ENCODE measurements around the gene HIF3A.
"Not testable (repeated sequence)": the region's sequence is repeated elsewhere in the genome, so short reads cannot be mapped to it uniquely, and the experiment has no call there.

The HIF3A gene

DNA sequence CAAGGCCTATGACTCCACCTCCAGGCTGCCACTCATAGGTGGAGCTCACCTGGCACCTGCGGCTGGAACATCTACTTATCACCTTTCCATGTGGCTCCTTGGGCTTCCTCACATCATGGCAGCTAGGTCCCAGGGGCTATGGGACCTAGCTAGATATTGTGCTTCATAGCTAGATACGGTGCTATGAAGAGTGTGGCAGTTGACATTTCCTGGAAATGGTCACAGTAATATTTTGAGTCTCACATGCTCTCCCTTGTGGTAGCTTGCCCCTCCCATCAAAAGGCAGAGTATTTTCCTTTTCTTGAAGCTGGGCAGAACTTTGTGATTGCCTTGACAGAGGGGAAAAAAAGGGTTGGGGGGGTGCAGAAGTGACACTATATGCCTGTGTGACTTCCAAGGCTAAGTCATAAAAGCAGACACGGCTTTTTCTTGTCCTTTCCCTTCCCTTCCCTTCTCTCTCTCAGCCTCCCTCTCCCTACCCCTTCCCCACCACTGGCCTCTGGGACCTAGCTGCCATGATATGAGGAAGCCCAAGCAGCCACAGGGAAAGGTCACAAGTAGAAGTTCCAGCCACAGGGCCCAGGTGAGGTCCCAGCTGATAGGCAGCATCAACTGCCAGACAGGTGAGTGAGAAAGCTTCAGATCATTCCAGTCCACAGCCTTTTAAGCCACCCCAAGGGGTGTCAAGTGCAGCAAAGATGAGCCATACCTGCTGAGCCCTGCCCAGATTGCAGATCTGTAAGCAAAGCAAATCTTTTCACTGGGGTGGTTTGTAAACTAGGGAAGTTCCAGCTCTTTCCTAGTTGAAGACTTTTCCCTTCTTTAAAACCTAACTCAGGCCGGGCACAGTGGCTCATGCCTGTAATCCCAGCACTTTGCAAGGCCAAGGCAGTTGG is 6.9 kb upstream of the HIF3A start:
- Histone ChIP-seq H3K4me3 (no peak overlapping the region), H3K27ac (peak overlapping the region in 1 of 21 experiments; percentile 61)

DNA sequence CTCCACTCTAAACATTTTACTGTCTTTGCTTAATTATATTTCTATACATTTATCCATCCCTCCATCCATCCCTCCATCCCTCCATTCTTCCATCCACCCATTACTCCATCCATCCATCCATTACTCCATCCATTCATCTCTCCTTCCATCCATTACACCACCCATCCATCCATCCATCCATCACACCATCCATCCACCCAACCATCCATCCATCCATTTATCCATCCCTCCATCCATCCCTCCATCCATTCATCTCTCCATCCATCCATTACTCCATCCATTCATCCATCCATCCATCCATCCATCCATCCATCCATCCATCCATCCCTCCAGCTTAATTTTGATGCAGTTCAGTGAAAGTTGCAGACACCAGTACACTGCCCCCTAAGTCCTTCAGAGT is 5.0 kb upstream of the HIF3A start:
- Histone ChIP-seq H3K27ac (no peak overlapping the region), H3K4me3 (no peak overlapping the region)

DNA sequence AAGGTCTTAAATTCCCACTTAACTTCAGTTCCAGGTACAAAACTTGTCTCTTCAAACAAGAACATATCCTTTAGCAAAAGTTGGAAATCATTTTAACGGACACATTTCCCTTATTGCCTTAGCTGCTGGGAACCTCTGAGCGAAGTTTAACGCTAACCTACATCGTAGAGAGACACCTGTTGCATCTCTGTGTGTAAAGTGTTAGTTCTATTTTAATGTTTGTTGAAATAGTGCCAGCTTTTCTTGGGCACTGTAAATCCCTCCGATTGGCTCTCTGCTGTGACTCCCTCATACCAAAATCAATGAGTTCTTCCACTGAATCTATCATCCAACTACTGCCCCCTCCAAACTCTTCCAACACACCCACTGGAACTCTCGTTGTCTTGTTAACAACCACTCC is 2.3 kb upstream of the HIF3A start:
- Histone ChIP-seq H3K27ac (no peak overlapping the region), H3K4me3 (no peak overlapping the region)

DNA sequence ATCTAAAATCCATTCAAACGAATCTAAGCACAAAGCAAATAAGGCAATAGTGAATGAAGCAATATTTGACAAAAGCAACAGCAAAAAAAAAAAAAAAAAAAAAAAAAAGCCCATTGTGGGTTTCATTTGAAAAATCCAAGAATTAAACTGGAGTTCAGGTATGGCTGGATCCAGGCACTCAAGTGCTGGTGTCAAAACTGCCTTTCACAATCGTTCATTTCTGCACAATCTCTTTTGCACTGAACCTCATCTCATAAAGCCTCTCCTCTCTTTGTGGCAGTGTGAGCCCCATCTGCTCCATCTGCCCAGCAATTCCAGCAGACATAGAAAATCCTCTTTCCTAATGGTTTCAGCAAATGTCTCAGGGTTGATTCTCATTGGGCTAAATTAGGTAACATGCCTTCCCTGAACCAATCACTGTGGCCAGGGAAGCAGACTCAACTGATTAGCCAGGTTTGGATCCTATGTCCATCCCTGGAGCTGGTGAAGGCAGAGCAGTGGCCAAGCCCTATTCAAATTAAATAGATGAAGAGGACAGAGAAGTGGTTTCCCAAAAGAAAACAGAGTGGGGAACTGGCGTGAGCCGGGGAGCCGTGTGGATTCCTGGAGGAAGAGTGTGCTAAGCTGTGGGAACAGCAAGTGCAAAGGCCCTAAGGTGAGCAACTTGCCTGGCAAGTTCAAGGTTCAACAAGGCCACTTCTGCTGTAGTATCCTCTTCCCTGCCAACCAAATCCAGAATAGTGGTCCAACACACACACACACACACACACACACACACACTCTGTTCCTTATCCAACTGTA is 1.2 kb upstream of the HIF3A start:
- no peak overlapping the region for H3K4me3 ChIP-seq
- no peak overlapping the region for H3K27ac ChIP-seq

DNA sequence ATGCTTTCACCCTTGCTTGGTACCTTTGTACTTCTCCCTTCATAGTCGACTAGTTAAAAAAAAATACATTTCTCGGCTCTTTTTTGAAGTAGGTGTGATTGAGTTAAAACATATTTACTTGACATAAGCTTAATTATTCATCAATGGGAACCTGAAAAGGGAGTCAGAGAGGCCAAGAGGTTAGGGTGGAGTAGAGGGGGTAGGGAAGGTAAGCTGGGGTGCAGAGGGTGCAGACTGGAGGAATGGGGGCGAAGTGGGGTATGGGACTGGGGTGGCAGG is 701 bp upstream of the HIF3A start:
- H3K27ac ChIP-seq = no peak overlapping the region
- no peak overlapping the region for H3K4me3 ChIP-seq

DNA sequence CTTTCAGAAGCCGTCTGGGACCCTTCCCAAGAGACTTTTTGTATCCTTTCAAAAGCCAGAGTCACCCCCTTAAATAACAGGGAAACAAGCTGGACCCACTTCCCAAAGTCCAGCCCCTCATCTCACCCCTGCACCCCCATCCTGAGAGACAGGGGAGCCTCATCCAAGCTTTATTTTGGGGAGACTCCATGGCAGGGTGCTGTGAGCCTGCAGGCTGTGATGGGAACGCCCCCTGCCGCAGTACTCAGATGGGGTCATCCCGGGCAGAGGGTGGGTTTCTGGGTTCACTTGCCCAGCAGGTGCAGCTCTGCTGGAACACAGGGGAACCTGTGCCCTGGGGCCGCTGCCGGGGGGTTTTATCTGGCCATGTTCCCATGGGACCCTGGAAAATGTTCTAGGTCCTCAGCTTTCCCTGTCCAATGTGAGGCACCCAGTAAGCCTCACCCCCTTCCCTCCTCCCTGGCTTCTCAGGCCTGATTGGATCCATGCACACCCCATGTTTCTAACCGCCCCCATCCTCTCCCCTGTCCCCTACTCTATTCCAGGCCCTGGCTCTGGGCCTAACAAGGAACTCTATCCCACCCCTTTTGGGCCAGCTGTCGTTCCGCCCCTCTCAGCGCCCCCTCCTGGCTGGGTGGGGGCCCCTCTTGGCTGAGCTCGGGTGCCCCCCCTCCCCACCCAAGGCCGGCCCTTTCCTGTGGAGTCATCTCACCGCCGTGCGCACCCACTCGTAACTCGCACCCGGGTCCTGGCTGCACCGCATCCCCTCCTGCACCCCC is 1.0 kb downstream of the HIF3A start:
- Histone ChIP-seq H3K27ac (peak overlapping the region in 4 of 21 experiments; percentile 15 to 71 (median 44)), H3K4me3 (peak overlapping the region in 1 of 7 experiments; percentile 32)

DNA sequence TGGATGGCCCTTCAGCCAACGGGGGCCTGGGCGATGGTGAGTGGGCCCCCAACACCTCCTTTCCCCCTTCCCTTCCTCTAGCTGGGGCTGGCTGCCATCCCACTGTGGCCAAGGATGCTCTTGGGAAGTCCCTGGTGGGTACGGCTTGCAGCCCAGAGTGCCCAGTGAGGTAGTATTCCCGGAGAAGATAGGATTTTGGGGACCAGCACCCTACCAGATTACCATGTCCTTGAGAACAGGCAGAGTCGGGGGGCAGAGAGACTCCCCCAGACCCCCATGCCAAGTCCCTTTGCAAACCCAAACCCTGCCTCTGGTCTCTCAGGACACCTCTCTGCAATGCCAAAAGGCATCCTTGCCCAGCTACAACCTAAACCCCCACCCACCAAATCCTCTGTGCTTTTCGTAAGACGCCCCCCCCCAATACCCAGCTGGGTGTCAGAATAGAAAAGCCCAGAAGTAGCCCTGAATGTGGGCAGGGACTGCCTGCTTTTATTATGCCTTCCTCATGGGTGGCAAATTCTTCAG is 1.7 kb downstream of the HIF3A start:
- peak overlapping the region in 6 of 21 experiments; percentile 15 to 71 (median 39) for H3K27ac ChIP-seq
- H3K4me3 ChIP-seq = peak overlapping the region in 1 of 7 experiments; percentile 32

DNA sequence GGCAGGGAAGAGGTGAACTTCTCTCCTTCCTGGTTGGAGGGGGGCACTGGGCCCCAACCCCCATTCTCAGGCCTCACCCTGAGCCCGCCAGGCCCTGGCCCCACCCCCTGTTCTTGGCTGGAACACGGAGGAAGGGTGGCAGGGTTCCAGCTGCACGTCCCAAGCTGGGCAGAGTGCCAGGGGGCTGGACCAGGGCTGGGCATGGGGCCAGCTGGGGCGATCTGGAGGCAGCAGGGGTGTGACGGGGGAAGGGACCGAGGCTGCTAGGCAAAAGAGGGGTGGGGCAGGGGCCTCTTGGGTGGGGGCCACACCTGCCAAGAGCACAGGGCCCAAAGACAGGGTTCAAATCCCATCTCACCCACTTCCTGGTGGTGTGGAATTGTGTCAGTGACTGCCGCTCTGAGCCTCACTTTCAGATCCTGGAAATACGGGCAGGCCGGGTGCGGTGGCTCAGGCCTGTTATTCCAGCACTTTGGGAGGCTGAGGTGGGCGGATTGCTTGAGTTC is 2.2 kb downstream of the HIF3A start:
- Histone ChIP-seq H3K4me3 (peak overlapping the region in 1 of 7 experiments; percentile 32), H3K27ac (peak overlapping the region in 7 of 21 experiments; percentile 32 to 71 (median 40))

DNA sequence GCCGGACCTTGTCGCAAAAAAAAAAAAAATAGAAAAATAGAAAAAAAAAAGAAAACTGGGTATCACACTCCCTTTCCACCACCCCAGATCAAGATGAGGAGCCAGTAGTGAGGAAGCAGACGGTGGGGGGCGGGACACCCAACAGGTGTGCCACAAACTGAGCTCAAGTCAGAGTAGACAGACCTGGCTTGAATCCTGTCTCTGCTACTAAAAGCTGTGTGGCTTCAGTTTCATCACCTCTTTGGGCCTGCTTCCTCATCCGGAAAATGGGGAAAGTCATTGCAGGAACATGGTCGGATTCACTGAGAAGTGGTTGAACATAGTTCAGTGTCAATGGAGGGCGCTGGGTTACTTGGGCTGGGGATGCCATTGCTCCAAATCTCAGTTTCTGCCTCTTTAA is 2.9 kb downstream of the HIF3A start:
- Histone ChIP-seq H3K27ac (peak overlapping the region in 3 of 21 experiments; percentile 37 to 71 (median 58)), H3K4me3 (peak overlapping the region in 1 of 7 experiments; percentile 32)

DNA sequence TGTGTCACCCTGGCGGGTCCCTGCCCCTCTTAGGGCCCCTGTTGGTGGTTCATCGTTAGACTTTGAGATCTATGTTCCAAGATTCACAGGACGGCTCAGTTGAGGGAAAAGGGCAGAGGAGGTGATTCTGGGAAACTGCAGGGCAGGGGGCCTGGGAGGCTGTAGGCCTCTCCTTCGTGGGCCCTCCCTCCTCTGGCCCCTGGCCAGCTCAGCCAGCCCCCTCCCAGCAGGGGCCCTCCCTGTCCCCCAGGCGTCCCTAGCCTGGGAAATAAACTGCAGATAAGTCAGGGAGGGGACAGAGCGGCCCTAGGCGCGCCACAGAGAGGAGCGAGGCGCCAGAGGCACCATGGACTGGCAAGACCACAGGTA is 6.5 kb downstream of the HIF3A start:
- Histone ChIP-seq H3K27ac (peak overlapping the region in 5 of 21 experiments; percentile 4 to 56 (median 21)), H3K4me3 (no peak overlapping the region)

DNA sequence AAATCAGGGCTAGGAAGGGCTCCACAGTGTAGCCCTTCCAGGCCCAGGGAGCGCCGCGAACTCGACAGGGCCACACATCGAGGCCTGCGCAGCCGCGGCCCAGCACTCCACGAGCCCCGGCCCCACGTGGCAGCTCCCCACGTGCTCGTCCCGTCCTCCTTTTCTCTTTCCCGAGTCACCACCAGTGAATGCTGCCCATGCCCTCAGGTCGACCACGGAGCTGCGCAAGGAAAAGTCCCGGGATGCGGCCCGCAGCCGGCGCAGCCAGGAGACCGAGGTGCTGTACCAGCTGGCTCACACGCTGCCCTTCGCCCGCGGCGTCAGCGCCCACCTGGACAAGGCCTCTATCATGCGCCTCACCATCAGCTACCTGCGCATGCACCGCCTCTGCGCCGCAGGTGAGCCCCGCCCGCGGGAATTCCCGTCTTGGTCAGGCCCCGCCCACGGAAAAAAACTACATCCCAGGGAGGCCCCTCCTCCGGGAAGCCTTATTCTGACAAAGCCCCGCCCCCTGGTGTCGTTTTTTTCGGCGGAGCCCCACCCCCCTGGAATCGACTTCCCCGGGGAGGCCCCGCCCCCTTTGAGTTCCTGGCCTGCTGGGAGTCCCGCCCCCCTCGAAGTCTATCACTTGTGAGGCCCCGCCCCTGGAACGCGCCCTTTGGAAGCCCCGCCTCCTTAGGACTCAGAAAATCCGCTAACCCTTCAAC is 7.0 kb downstream of the HIF3A start:
- peak overlapping the region in 5 of 21 experiments; percentile 4 to 56 (median 21) for H3K27ac ChIP-seq
- no peak overlapping the region for H3K4me3 ChIP-seq

DNA sequence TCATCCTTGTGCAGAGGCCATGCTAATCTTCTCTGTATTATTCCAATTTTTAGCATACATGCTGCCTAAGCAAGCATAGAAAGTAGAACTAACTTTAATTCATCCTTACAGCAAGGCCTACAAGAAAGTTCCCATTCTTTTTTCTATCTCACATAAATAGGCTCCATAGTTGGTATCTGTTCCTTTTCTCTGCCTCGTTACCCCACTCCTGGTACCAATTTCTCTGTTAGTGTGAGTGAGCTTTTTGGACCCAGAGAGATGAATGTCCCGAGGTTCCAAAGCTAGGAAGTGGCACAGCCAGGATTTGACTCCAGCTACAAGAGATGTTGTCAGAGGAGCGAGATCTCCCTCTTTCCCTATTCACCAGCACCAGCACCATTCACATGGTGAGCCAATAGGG is 9.7 kb downstream of the HIF3A start:
- Histone ChIP-seq H3K27ac (no peak overlapping the region), H3K4me3 (no peak overlapping the region)

DNA sequence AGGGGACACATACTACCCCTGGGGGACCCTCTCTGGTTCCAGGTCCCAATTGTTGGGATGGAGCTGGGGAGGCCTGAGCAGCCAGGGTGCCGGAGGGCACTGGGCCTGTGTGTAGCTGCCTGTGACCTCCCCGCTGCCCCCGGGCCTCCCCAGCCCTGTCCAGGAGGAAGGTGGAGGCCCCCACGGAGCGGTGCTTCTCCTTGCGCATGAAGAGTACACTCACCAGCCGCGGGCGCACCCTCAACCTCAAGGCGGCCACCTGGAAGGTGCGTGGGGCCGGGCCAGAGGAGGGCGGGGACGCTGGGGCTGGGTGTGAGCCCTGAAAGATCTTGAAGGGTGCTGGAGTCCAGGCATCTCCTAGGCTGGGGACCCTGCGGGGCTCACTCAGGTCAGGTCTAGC is 11.7 kb downstream of the HIF3A start:
- Histone ChIP-seq H3K27ac (no peak overlapping the region), H3K4me3 (no peak overlapping the region)

DNA sequence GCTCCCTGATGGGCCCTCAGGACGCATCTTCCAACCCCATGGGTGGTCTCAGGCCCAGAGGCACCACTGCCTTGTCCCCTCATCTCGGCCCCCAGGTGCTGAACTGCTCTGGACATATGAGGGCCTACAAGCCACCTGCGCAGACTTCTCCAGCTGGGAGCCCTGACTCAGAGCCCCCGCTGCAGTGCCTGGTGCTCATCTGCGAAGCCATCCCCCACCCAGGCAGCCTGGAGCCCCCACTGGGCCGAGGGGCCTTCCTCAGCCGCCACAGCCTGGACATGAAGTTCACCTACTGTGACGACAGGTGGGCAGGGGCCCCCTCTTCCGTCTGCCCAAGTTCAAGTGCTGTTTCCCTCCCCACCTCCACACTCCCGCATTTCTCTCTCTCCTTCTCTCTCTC is 12.2 kb downstream of the HIF3A start:
- no peak overlapping the region for H3K27ac ChIP-seq
- H3K4me3 ChIP-seq = no peak overlapping the region

DNA sequence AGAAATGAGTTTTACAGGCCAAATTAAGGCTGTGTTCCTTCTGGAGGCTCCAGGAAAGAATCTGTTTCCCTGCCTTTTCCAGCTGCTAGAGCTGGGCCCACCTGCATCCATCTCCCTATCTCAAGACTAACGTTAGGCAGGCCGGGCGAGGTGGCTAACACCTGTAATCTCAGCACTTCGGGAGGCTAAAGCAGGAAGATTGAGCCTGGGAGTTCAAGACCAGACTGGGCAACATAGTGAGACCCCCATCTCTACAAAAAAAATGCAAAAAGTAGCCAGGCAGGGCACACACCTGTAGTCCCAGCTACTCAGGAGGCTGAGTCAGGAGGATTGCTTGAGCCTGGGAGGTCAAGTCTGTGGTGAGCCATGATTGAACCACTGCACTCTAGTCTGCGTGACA is 14.6 kb downstream of the HIF3A start:
- Histone ChIP-seq H3K4me3 (no peak overlapping the region), H3K27ac (no peak overlapping the region)

DNA sequence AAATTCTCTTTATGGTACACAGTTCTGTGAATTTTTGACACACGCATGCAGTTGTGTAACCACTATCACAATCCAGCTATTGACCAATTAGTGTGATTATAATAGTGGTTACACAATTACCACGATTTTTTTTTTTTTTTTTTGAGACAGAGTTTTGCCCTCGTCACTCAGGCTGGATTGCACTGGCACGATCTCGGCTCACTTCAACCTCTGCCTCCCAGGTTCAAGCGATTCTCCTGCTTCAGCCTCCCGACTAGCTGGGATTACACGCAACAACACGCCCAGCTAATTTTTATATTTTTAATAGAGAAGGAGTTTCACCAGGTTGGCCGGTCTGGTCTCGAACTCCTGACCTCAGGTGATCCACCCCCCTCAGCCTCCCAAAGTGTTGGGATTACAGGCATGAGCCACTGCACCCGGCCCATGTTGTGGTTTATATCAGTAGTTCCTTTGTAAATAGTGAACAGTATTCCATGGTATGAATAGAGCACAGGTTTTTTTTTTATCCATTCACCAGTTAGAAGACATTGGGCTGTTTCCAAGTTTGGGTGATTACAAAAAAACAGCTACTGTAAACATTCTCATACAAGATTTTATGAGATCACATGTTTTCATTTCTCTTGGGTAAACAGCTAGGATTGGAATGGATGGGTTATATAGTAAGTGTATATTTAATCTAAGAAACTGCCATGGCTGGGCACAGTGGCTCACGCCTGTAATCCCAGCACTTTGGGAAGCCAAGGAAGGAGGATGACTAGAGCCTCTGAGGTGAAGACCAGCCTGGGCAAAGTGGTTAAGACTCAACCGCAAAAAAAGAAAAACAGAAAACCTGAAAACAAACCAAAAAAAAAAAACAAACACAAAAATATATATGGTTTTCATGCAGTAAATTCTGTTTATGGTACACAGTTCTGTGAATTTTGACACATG is 17.0 kb downstream of the HIF3A start:
- H3K27ac ChIP-seq, H3K4me3 ChIP-seq: not testable (repeated sequence)

DNA sequence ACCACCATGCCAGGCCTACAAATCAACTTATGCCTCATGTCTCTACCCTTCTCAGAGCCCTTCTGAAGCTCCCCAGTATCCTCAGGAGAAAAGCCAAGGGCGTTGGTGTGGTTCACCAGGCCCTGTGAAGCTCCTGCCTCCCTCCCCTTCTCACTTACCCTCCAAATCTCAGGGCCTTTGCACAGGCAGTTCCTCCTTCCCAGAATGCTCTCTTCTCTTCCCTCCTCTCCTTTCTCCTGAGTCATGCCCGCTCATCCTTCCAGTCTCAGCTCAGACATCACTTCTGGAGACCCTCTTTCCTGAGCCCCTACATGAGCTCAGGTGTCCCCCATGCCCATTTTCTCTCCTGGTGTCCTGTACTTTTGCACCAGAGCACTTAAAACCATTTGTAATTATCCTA is 20.5 kb downstream of the HIF3A start:
- Histone ChIP-seq H3K27ac (no peak overlapping the region), H3K4me3 (no peak overlapping the region)

DNA sequence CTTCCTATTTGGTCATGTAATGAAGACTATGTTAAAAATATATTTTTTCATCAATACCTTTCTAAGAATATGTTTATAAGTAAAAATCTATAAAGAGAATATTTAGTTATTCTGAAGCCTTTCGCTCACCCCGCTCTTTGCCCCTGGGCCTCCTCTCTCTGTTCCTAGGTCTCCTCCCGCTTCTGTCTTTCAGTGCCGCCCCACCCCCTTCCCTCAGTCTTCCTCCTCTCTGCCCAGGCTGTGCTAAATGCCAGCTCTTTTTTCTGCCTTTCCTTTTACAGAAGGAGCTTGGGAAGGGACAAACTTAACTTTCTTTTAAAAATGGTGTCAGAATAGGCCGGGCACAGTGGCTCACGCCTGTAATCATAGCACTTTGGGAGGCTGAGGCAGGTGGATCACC is 22.8 kb downstream of the HIF3A start:
- no peak overlapping the region for H3K4me3 ChIP-seq
- H3K27ac ChIP-seq = no peak overlapping the region

Data from skin epidermis (tissue), 12 donors.